Left lung (tissue), 10 donors: ENCODE results near the gene LHX5. TPM values are rescaled to one million over a fixed set of nuclear protein-coding genes. Genes with fewer than 3 reads are reported as not detected.

Experiments
- ATAC-seq: fragments of 200-7000 bp; cut with Tn5 transposase; one replicate; pipeline ENCODE4 v1.9.1; 2020; ENCODE audit warnings: moderate library complexity
- DNase-seq, 4 donors: peaks; one replicate each; pipeline ENCODE4 v3.0.0-alpha.2; 2013 to 2020
- H3K27ac ChIP-seq, 2 donors: fragments of 200-600 bp; sonication (generic) in 1 of 2; one replicate each; pipeline versions ENCODE4 v1.5.0 to v1.8.0; 2020 to 2021
- H3K27me3 ChIP-seq, 2 donors: fragments of 200-600 bp; sonication (generic) in 1 of 2; one replicate each; pipeline versions ENCODE4 v1.5.0 to v1.8.0; 2020 to 2021
- H3K36me3 ChIP-seq, 2 donors: fragments of 200-600 bp; sonication (generic) in 1 of 2; one replicate each; pipeline versions ENCODE4 v1.5.0 to v1.8.0; 2020 to 2021
- H3K4me1 ChIP-seq, 2 donors: fragments of 200-600 bp; one replicate each; pipeline ENCODE4 v1.8.0; 2021
- H3K4me3 ChIP-seq, 2 donors: fragments of 200-600 bp; sonication (generic) in 1 of 2; one replicate each; pipeline versions ENCODE4 v1.5.0 to v1.8.0; 2020 to 2021; ENCODE audit warnings: mild to moderate bottlenecking in 1 of 2
- H3K9me3 ChIP-seq, 2 donors: fragments of 200-600 bp; sonication (generic) in 1 of 2; one replicate each; pipeline versions ENCODE4 v1.5.0 to v1.8.0; 2020 to 2021
- CTCF ChIP-seq, 2 donors: fragments of 200-600 bp; sonication (generic) in 1 of 2; IDR thresholded peaks; one replicate each; pipeline versions ENCODE4 v1.5.0 to v1.8.0; 2021; ENCODE audit warnings: antibody characterized with exemption in 2 of 2
- intact Hi-C, 2 donors: fragments of 100-400 bp; cut with DNase I; formaldehyde crosslinking; loops; one replicate each; pipeline versions ENCODE4 v1.11.2 to v1.14.2; 2022
- polyA plus RNA-seq, 6 donors: library from polyadenylated mRNA; unstranded; fragments of 120-200 nt; gene quantifications; one replicate each; pipeline ENCODE4 v1.2.1, GENCODE V29; 2013; ENCODE audit not compliant: insufficient read length in 6 of 6
- total RNA-seq, 2 donors: library from RNA; stranded (reverse); fragmentation: NEBNext Ultra II Directional; extraction: Animal tissue kit (Norgen Biotek cat#: 25700); gene quantifications; one replicate each; pipeline ENCODE4 v1.2.1, GENCODE V29; 2021
- donor health status: DM: no; HTN: yes; CAD: no.
- donor health status: DM: no; HTN: no; CAD: no.

The LHX5 gene
- total and polyA plus RNA-seq, 8 donors, result not detected

GRCh38 chr12:113475451-113476175 lies 3.9 kb upstream of the LHX5 start:
- ATAC-seq (no peak), DNase-seq (no peak)
- Histone ChIP-seq H3K36me3 (no peaks in the 10 kb centered on the region), H3K27ac (no peak overlapping the region), H3K27me3 (peaks cover 96 to 99% of the 10 kb centered on the region in 2 donors), H3K4me1 (no peaks in the 10 kb centered on the region), H3K4me3 (no peak overlapping the region), H3K9me3 (no peaks in the 10 kb centered on the region)
- no peak for TF ChIP-seq CTCF (IDR thresholded peaks at IDR 0.05)
- intact Hi-C loops, result no loop called here

GRCh38 chr12:113474635-113475436 lies 3.2 kb upstream of the LHX5 start:
- no peaks in the 10 kb centered on the region for H3K36me3 ChIP-seq
- no peak overlapping the region for H3K27ac ChIP-seq
- intact Hi-C loops, result no loop called here
- H3K9me3 ChIP-seq, result no peaks in the 10 kb centered on the region
- peaks cover 96 to 99% of the 10 kb centered on the region in 2 donors for H3K27me3 ChIP-seq
- H3K4me1 ChIP-seq, result no peaks in the 10 kb centered on the region
- ATAC-seq, result no peak
- H3K4me3 ChIP-seq, result no peak overlapping the region
- DNase-seq, result no peak
- no peak for TF ChIP-seq CTCF (IDR thresholded peaks at IDR 0.05)

- DNase-seq (no peak), ATAC-seq (no peak)
- TF ChIP-seq CTCF (IDR thresholded peaks at IDR 0.05), result no peak
- no peaks in the 10 kb centered on the region for H3K4me1 ChIP-seq
- no peaks in the 10 kb centered on the region for H3K36me3 ChIP-seq
- H3K27ac ChIP-seq, result no peak overlapping the region
- H3K4me3 ChIP-seq, result no peak overlapping the region
- intact Hi-C loops, result no loop called here
- H3K9me3 ChIP-seq, result no peaks in the 10 kb centered on the region
- H3K27me3 ChIP-seq, result peaks cover 96 to 99% of the 10 kb centered on the region in 2 donors
Measured at GRCh38 chr12:113473942-113474341, 2.3 kb upstream of the LHX5 start.

GRCh38 chr12:113473400-113473799 lies 1.7 kb upstream of the LHX5 start:
- Histone ChIP-seq H3K9me3 (no peaks in the 10 kb centered on the region), H3K4me1 (no peaks in the 10 kb centered on the region), H3K36me3 (no peaks in the 10 kb centered on the region), H3K27me3 (peaks cover 96 to 99% of the 10 kb centered on the region in 2 donors), H3K27ac (no peak overlapping the region), H3K4me3 (no peak overlapping the region)
- ATAC-seq, result no peak
- TF ChIP-seq CTCF (IDR thresholded peaks at IDR 0.05), result no peak
- intact Hi-C loops, result no loop called here
- DNase-seq, result no peak
